Measurements from ENCODE around the gene HARS1. TPM values are rescaled to one million over a fixed set of nuclear protein-coding genes. Genes with fewer than 3 reads are reported as not detected.
"Not testable (repeated sequence)": the region's sequence is repeated elsewhere in the genome, so short reads cannot be mapped to it uniquely, and the experiment has no call there.

HARS1 gene
- total RNA-seq, 6 donors from 2014 or later: 40.7 to 57.6 (median 44.6) TPM

DNA sequence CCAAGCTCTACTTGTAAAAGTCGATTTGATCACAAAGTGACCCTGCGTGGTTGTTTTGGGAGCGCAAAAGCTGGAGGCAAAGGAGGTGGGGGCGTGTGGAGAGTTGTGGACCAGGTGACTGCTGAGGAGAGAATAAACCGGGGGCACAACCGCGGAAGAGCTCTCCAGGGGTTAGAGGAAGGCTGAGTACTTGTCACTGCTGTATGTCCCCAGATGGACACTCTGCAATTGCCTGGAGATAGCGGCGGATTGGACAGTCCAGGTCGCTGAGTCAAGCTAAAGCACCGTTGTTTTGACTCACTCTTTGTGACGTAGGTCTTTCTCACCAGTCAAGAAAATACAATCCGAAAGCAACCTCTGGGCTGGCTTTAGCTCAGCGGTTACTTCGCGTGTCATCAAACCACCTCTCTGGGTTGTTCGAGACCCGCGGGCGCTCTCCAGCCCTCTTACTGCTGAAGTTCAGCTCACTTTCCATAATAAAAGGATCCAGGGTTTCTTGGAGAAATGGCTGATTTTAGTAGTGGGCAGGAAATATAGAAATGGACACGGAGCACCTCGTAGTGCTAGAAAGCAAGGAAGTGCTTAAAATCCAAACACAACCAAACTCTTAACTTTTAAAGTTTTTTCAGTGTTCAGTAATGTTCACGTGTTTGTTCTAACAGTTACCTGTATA is 34.8 kb upstream of the HARS1 start:
- H3K9me3 ChIP-seq: no peaks in the 10 kb centered on the region
- 10 to 16% methylated on average over 21 to 23 of the region's 23 CpGs for WGBS, 2 donors
- peak overlapping the region in 1 of 4 donors; percentile 11 for H3K4me3 ChIP-seq
- TF ChIP-seq EP300 (IDR thresholded peaks at IDR 0.05): no peak
- H3K27me3 ChIP-seq: no peaks in the 10 kb centered on the region
- peaks cover 0 to 8% (median 0%) of the 10 kb centered on the region in 4 donors for H3K4me1 ChIP-seq
- ATAC-seq (ENCODE audit: low FRiP score in 2 of 2) (peak; percentile 74 to 79), DNase-seq (peak in 1 of 2 donors; percentile 34)
- no peaks in the 10 kb centered on the region for H3K36me3 ChIP-seq
- H3K27ac ChIP-seq: no peak overlapping the region

DNA sequence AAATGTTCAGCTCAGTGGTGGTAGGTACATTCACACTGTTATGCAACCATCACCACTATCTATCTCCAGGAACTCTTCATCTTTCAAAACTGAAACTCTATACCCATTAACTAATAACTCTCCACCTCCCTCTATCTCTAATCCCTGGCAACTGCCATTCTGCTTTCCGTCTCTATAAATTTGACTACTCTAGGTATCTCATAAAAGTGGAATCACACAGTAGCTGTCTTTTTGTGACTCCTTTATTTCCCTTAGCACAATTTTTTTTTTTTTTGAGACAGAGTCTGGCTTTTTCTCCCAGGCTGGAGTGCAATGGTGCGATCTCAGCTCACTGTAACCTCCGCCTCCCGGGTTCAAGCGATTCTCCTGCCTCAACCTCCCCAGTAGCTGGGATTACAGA is 30.2 kb upstream of the HARS1 start:
- H3K9me3 ChIP-seq; H3K27me3 ChIP-seq; ATAC-seq (ENCODE audit: low FRiP score in 2 of 2); H3K4me3 ChIP-seq; DNase-seq; H3K27ac ChIP-seq; H3K36me3 ChIP-seq: not testable (repeated sequence)
- peaks cover 0 to 12% (median 0%) of the 10 kb centered on the region in 4 donors for H3K4me1 ChIP-seq
- WGBS, 2 donors: 80 to 89% methylated on average over 5 of the region's 5 CpGs

GRCh38 chr5:140720738-140721137 is 29.6 kb upstream of the HARS1 start:
- not testable (repeated sequence) for H3K27ac ChIP-seq; H3K9me3 ChIP-seq; H3K27me3 ChIP-seq; DNase-seq; ATAC-seq (ENCODE audit: low FRiP score in 2 of 2); H3K4me1 ChIP-seq; H3K36me3 ChIP-seq; H3K4me3 ChIP-seq
- 56 to 63% methylated on average over 6 of the region's 6 CpGs for whole genome bisulfite sequencing, 2 donors

DNA sequence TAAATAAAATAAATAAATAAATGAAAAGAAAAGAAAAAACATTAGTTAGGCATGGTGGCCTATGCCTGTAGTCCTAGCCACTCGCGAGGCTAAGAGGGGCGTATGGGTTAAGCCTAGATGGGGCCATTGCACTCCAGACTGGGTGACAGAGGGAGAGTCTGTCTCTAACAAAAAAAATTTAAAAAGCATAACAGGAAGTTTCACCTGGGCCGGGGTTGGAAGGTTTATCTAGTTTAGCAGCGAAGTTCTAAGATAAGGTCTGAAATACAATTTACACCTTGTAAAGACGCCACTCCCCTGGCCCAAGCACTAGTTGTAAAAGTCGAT is 27.1 kb upstream of the HARS1 start:
- WGBS, 2 donors: 79% methylated on average over 7 of the region's 7 CpGs
- no peaks in the 10 kb centered on the region for H3K9me3 ChIP-seq
- no peak overlapping the region for H3K27ac ChIP-seq
- H3K36me3 ChIP-seq: no peaks in the 10 kb centered on the region
- no peaks in the 10 kb centered on the region for H3K27me3 ChIP-seq
- ATAC-seq (ENCODE audit: low FRiP score in 2 of 2): no peak
- no peak for DNase-seq
- no peak overlapping the region for H3K4me3 ChIP-seq
- no peak for TF ChIP-seq POLR2A (IDR thresholded peaks at IDR 0.05)
- no peak for TF ChIP-seq POLR2AphosphoS5 (IDR thresholded peaks at IDR 0.05)
- no peak for TF ChIP-seq CTCF (IDR thresholded peaks at IDR 0.05)
- TF ChIP-seq EP300 (IDR thresholded peaks at IDR 0.05): no peak
- peaks cover 0 to 4% (median 0%) of the 10 kb centered on the region in 4 donors for H3K4me1 ChIP-seq

DNA sequence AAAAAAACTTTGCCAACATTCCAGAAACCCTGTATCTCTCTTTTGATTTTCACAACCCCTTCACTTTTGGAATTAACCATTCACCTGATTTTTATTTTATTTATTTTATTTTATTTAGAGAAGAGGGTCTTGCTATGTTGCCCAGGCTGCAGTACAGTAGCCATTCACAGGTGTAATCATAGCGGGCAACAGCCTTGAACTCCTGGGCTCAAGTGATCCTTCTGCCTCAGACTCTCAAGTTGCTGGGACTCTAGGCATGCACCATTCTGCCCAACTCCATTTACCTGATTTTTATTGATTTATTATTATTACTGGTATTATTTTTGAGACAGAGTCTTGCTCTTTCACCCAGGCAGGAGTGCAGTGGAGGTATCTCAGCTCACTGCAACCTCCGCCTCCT is 25.1 kb upstream of the HARS1 start:
- 92 to 95% methylated on average over 2 of the region's 2 CpGs for WGBS, 2 donors
- not testable (repeated sequence) for H3K36me3 ChIP-seq; H3K4me3 ChIP-seq; H3K27ac ChIP-seq; ATAC-seq (ENCODE audit: low FRiP score in 2 of 2); H3K27me3 ChIP-seq; H3K9me3 ChIP-seq; DNase-seq; H3K4me1 ChIP-seq

DNA sequence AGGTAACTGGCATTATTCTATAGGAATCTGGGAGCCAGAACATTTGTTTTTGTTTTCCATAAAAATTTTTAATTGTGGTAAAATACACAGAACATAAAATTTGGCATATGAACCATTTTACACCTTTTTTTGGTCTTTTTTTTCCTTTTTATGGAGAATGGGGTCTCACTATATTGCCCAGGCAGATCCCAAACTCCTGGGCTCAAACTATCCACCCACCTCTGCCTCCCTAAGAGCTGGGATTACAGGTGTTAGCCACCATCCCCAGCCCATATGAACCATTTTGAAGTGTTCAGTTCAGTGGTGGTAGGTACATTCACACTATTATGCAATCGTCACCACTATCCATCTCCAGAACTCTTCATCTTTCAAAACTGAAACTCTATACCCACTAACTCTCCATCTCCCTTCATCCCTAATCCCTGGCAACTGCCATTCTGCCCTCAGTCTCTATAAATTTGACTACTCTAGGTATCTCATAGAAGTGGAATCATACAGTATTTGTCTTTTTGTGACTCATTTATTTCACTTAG is 22.5 kb upstream of the HARS1 start:
- no peak for TF ChIP-seq EP300 (IDR thresholded peaks at IDR 0.05)
- no peak for TF ChIP-seq POLR2AphosphoS5 (IDR thresholded peaks at IDR 0.05)
- H3K9me3 ChIP-seq: no peaks in the 10 kb centered on the region
- DNase-seq (no peak), ATAC-seq (ENCODE audit: low FRiP score in 2 of 2) (no peak)
- 86 to 92% methylated on average over 1 of the region's 1 CpG for WGBS, 2 donors
- no peak overlapping the region for H3K4me3 ChIP-seq
- H3K27ac ChIP-seq: no peak overlapping the region
- peaks cover 0 to 7% (median 3%) of the 10 kb centered on the region in 4 donors for H3K4me1 ChIP-seq
- no peaks in the 10 kb centered on the region for H3K36me3 ChIP-seq
- no peaks in the 10 kb centered on the region for H3K27me3 ChIP-seq

DNA sequence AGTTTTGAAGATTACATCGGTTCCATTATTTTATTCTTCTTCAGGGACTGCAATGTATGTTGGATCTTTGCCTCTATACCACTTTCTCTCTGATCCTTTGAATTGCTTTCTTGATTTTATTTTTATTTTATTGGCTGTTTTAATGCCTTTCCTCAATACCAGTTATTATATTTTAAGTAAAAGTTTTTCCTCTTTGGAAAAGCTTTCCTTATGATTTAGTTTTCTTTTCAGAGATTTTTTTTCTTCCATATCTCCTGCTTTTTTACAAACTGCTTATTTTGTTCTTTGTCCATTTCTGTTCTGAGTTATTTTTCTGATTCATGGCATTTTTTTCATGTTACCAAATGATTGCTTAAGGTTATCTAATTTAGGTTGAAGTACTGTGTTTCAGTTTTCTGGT is 20.6 kb upstream of the HARS1 start:
- no peaks in the 10 kb centered on the region for H3K27me3 ChIP-seq
- peaks cover 0 to 10% (median 0%) of the 10 kb centered on the region in 4 donors for H3K36me3 ChIP-seq
- H3K4me1 ChIP-seq: peaks cover 0 to 7% (median 3%) of the 10 kb centered on the region in 4 donors
- H3K9me3 ChIP-seq: no peaks in the 10 kb centered on the region
- no peak for ATAC-seq (ENCODE audit: low FRiP score in 2 of 2)
- WGBS, 2 donors: 87 to 97% methylated on average over 1 of the region's 1 CpG
- peak overlapping the region in 3 of 4 donors; percentile 82 to 94 (median 87) for H3K27ac ChIP-seq
- TF ChIP-seq POLR2AphosphoS5 (IDR thresholded peaks at IDR 0.05) (no peak), EP300 (IDR thresholded peaks at IDR 0.05) (no peak), POLR2A (IDR thresholded peaks at IDR 0.05) (no peak), CTCF (IDR thresholded peaks at IDR 0.05) (no peak)
- H3K4me3 ChIP-seq: peak overlapping the region in 2 of 4 donors; percentile 56 to 58
- no peak for DNase-seq
